HG02870 (cell line): ENCODE measurements around the gene BMPR1B.

ENCODE experiments used
- ATAC-seq: cut with Tn5 transposase; IDR thresholded peaks from one replicate; pipeline ENCODE4 v1.9.1; 2021; ENCODE audit warnings: mild to moderate bottlenecking, moderate library complexity; ENCODE audit not compliant: unreplicated experiment

The BMPR1B gene

DNA sequence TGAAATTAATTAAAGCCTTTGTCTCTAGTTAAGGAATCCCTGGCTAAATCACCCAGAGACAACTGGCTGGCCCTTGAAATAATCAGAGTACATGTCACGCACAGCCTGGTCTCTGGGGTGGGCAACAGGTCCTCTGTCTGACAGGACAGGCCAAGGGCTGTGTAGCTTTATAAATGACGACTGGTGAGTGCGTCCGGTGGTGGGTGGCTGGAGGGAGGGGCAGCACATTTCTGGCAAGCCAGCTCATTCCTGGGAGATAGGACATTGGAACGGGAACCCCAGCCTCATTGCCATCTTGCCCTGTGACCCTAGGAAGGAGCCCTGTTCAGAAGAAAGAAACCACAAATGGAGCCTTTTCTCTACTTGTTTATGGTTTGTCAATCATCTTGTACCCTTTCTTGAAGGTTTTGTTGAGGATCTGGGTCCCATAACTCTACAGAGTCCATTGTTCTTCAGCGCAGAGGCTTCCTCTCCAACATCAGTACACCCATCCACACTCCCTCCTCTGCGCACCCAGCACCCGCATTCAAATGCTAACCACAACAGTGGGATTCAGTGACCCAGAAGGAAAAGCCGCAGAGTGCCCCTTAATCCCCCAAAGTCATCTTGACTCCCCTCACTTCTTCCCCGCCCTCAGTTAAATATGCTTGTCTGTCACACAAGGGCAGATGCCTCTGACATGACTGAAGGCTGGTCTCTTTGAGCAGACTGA lies 422.9 kb downstream of the BMPR1B start:
- no peak for ATAC-seq

DNA sequence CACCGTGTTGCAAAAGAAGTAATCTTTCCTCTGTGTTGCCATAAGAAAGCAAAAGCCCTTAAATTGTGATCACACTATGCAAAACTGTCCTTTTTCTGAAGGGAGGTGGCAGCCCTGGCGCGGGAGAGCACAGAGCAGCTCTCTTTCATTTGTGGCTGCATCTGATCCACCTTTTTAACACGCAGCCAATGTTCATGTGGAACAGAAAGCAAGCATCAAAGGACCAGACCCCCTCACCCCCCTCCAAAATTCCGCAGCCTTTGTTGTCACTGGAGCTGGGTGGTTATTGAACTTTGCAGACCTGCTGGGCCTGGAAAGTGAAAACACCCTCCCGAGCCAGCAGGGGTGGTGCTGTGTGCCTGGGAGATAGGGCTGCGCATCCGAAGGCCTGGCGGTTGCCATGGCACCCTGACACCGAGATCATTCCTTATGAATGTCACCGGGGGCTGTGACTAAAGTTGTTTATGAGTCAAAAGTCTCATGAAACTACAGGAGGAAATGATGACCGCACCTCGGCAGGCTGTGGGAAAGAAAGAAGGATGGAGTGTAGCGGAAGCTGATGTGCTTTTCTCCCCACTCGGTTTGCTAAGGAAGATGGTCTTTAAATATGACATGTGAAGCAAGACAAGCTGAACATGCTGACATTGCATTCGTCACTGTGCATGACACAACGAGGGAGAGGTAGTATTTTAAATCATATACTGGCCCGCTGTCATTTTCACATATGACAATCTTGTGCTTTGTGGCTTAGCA lies 423.7 kb downstream of the BMPR1B start:
- no peak for ATAC-seq

DNA sequence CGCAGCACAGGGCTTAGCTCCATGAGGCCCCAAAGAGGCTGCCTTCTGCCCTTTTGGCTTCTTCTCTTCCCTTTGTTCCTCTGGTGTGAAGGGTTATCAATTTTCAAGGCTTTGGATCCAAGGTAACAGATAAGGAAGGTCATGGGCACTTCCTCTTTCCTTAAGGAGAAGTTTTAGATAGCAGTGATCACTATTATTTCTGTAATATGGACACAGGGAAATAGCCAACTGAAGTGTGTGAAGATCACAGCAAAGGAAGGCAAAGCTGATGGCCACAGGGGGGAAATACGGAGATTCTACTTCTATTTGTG lies 424.2 kb downstream of the BMPR1B start:
- ATAC-seq = no peak

DNA sequence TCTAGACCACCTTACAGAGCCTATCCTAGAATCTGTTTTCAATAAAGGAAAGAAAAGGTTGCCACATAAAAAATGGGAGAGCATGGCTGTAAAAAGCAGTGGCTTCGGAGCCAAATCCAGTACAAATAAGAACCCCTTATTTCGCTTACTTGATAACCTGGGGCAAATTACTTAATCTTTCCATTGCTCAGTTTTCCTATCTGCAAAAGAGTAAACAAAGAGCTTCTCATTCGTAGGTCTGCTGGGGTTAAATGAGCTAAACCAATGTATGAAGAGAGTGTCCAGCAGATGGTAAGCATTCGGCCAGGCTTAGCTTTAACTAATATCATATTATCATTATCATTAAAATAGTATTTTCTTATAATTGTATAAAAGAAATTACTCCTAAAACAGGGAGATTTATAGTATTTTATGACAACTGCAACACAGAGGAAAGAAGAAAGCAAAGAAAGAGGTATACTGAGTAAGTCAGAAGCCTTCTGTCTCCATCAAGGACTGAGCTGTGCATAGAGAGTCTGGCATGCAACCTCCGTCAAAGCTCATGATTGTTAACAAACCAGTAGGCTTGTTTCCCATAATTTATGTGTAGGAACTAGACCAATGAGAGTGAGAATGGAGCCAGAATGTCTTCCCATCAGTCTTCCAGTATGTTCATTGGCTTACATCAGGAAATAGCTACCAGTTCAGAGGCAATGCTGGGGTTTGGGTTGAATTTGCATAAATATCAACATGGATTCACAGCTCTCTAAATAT lies 426.1 kb downstream of the BMPR1B start:
- no peak for ATAC-seq

DNA sequence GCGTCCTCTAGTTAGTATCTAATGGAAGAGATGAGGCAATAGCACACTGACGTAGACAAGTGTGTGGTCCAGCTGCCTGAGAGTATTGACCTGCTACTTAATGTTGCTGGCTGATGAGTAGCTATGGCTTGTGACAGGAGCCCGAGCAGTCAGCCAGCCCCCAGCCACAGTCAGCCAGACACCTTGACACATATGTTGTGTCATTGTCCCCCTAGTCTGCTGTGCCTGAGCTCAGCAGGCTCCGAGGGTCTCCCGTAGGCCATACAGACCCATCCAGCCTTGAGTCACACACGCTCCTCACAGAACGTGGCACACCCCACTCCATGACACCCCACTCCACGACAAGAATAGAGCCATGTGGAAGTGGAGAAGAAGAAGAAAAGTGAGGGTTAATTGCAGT lies 428.9 kb downstream of the BMPR1B start:
- no peak for ATAC-seq

DNA sequence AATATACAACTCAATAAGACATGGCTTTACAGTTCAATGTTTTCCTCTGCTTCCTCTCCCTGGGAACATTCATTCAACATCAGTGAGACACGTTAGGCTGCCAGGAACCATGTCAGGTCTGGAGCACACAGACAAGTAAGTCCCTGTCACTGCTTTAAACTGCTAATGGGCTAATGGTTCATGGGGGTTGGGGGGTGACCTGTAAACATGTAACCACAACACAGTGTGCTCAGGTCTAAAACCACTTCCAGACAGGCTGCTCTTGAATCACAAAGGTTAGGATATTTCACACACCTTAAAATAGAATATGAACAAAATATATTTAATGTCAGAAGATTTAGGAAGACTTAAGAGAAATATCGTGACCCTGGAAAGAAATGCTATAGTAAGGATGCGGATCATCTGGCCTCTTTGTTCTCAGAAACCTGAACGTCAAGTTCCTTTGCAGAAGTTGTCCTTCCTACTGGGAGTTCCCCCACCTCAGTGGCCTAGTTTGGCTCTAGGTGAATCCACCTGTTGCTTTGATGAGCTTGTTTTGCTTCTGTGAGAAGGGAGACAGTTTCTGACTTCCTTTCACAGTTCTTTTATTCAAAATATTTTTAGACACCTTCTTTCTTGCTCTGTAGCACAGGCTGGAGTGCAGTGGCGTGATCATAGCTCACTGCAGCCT lies 431.1 kb downstream of the BMPR1B start:
- ATAC-seq = no peak

DNA sequence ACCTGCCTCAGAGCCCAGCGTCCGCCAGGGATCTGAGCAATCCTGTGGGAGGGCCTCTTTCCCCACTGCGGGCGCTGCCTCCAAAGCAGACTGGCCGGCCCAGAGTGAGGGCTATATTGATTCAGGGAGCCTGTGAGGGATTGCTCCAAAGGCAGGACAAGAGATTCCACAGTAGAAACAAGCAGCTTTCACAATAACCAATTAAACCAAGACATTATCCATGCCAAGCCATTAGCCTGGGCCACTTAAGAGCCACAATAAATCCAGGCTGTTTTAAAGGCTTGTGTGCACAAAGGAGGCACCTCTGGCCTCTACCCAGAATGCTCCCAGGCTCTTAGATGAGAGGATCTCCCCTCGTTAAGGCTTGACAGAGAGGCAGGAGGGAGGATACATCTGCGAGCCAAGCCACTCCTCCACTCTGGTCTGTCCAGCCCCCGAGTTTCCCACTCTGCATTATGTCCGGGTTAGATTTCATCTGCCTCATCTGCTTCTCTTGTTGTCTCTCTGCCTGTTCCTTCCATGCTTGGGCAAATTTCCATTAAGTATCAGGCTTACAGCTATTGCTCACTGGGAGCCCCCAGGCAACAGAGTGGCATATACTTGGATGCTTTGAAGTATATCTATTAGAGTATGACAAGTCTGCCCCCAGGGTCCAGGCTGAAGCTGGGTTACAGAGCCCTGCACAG lies 433.1 kb downstream of the BMPR1B start:
- no peak for ATAC-seq

DNA sequence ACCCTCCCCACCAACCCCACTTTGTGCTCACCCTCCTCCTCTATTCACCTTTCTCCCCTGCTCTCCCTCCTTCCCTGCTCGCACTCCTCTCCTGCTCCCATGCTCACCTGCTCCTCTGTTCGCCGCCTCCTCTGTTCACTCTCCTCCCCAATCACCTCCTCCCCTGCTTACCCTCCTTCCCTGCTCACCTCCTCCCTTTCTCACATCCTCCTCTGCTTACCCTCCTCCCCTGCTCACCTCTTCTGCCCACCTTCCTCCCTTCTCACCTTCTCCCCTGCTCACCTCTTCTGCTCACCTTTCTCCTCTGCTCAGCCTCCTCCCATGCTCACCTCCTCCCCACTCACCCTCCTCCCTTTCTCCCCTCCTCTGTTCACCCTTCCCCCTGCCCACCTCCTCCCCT lies 433.8 kb downstream of the BMPR1B start:
- no peak for ATAC-seq

DNA sequence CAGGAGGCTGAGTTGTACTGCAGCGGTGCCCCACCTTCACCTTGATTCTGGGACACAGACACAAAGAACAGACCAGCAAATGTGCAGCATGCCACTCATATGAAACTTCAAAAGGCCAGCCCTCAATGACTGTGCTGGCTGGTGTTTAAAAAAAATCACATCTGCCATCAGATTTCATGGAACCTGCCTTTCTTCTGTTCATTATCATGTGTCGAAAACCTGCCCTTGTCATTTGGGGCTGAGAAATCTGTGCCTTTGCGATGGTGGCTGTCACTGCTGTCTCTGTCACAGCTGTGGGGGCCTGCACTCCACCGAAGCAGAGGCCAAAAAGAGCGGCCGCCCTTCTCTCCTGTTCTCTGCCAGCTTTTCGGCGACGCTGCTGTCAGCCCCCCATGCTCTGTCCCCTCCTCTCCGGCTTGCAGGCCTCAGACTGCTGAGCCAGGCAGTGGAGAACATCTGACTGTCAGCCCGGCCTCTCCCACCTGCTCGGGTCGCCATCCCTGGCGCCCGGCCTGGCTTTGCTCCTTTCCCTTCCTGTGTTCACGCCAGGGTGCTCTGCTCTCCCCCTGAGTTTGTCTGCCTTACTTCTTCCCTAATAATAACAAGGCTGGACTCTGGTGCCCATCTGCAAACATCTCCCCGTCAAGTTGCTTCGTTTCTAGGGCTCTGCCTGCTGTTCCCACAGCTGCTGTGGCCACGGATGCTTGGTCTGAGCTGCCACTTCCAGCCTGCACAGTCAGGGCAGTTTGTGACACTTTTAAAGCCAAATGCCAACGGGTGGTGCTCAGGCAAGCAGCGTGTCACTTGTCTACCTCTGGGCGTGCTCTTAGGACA lies 435.9 kb downstream of the BMPR1B start:
- ATAC-seq = no peak

DNA sequence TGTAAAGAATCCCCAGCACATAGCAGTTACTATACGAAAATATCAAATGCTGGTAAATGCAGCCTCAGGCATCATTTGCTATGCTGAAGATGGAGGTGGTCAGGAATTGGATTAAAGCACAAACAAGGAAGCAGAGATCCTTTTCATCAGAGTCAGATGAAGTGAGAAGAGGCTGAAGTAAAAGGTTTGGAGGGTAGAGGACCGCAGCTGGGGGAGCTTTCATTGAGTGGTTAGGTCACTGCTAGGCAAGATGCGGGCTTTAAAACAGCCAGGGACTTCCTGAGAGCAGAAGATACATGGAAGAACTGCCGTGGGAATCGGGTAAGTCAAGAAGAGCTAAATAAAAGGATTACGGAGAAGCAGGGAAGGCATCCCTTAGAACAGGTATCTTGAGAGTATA lies 439.6 kb downstream of the BMPR1B start:
- no peak for ATAC-seq

DNA sequence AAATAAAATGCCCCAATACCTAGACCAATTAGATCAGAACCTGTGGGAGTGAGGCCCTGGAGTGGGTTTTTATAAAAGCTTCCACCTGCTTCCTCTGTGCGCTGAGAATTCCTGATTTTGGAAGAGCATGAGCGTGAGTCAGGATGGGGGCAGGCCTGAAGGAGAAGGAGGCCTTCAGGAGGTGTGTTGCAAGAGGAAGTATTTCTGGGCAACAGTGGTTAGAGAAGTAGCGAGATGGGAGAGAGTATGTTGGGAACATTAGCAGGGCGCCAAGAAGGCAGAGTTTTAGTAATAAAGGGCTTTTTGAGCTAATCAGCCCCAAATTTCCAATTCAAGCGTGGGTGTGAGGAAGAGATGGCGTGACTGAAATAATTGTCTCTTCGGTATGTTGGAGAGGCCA lies 441.2 kb downstream of the BMPR1B start:
- no peak for ATAC-seq

DNA sequence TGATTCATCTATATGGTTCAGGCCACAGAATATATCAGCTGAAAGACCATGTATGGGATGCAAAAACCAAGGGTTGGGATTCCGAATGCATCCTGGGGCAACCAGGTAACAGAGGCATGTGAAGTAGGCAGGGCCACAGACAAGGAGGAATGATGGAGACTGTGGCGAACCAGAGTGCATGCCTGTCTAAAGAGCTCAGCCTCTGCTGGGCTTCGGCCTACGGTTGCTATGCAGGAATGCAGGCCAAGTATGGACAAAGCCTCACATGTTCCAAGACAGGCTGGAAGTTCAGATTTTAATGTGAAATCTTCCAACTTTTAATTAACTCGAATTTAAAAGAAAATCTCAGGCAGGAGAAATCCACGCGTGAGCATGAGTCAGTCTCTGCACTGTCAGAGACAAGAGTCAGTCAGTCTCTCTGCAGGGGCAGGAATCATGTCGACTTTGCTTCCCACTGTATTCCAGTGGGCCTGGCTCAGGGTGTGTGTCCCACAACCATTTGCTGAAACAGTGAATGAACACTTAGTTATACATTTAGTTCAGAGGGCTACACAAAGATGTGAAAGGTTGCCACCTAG lies 446.6 kb downstream of the BMPR1B start:
- ATAC-seq = no peak

DNA sequence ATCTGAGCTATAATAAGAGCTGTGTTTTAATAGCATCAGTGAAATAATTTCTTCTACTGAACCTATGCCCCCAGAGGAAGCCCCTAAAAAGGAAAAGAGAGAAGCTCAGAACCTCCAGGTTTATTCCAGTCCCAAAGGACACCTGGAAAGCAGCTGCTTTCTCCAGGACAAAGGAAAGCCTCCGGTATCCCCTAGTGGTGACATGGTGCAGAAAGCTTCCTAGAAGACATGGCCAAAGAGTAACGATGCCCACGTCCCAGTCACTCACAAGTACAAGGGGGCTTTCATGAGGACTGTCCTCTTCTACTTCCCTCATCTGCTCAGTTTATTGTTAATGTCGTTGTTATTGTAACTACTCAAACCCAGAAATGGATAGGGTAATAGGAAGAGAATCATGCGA lies 447.1 kb downstream of the BMPR1B start:
- no peak for ATAC-seq
